Muscle layer of duodenum (tissue), 2 donors: ENCODE measurements around the gene CEP250.

Experiments used
- H3K27ac ChIP-seq: one replicate; pipeline ENCODE4 v1.7.0; 2013; ENCODE audit warnings: mild to moderate bottlenecking, low read length
- H3K27me3 ChIP-seq: one replicate; pipeline ENCODE4 v1.7.0; 2013; ENCODE audit warnings: low read depth, mild to moderate bottlenecking, control low read depth, low read length
- H3K36me3 ChIP-seq, 2 donors: one replicate each; pipeline ENCODE4 v1.7.0; 2013; ENCODE audit warnings: low read length in 2 of 2, control low read depth in 1 of 2, mild to moderate bottlenecking in 1 of 2; ENCODE audit not compliant: insufficient read depth in 2 of 2, control insufficient read depth in 1 of 2
- H3K4me1 ChIP-seq, 2 donors: one replicate each; pipeline ENCODE4 v1.7.0; 2013; ENCODE audit warnings: low read length in 2 of 2, mild to moderate bottlenecking in 2 of 2, control low read depth in 1 of 2, moderate library complexity in 1 of 2; ENCODE audit not compliant: insufficient read depth in 2 of 2, control insufficient read depth in 1 of 2
- H3K4me3 ChIP-seq, 2 donors: one replicate each; pipeline ENCODE4 v1.7.0; 2013; ENCODE audit warnings: low read length in 2 of 2, low read depth in 1 of 2, mild to moderate bottlenecking in 1 of 2
- H3K9me3 ChIP-seq, 2 donors: one replicate each; pipeline ENCODE4 v1.7.0; 2013; ENCODE audit warnings: low read length in 2 of 2, control low read depth in 1 of 2, mild to moderate bottlenecking in 1 of 2; ENCODE audit not compliant: control insufficient read depth in 1 of 2
- donor health status: healthy.

The CEP250 gene

GRCh38 chr20:35563834-35564233, 108.4 kb downstream of the CEP250 start:
- H3K4me1 ChIP-seq: no peaks in the 10 kb centered on the region
- no peaks in the 10 kb centered on the region for H3K9me3 ChIP-seq
- no peak overlapping the region for H3K4me3 ChIP-seq
- H3K27ac ChIP-seq: no peak overlapping the region
- H3K36me3 ChIP-seq: no peaks in the 10 kb centered on the region
- no peaks in the 10 kb centered on the region for H3K27me3 ChIP-seq

GRCh38 chr20:35564905-35565304, 109.5 kb downstream of the CEP250 start:
- Histone ChIP-seq H3K36me3 (no peaks in the 10 kb centered on the region), H3K27ac (no peak overlapping the region), H3K4me3 (no peak overlapping the region), H3K4me1 (no peaks in the 10 kb centered on the region), H3K9me3 (no peaks in the 10 kb centered on the region), H3K27me3 (no peaks in the 10 kb centered on the region)

- Histone ChIP-seq H3K27ac (no peak overlapping the region), H3K9me3 (peaks cover 0 to 6% of the 10 kb centered on the region in 2 donors), H3K27me3 (no peaks in the 10 kb centered on the region), H3K4me3 (no peak overlapping the region), H3K36me3 (no peaks in the 10 kb centered on the region), H3K4me1 (no peaks in the 10 kb centered on the region)
These were observed 113.2 kb downstream of the CEP250 start for GRCh38 chr20:35568645-35569044.
